Activated CD4-positive, alpha-beta T cell treated with anti-CD3 and anti-CD28 coated beads, Interleukin-2, amount 10 ng/mL, durations not matched to agents 7 days and 5 days (primary cell): ENCODE measurements around the gene NRDE2. TPM values are rescaled to one million over a fixed set of nuclear protein-coding genes. Genes with fewer than 3 reads are reported as not detected.

Experiments
- CTCF ChIA-PET: fragments of 350-600 bp; sonication (Branson Sonifier 250); formaldehyde crosslinking; loops from one replicate; lab custom pipeline; 2021; ENCODE audit warnings: antibody characterized with exemption; lab: Charles Lee
- POLR2A ChIA-PET: fragments of 350-600 bp; sonication (Branson Sonifier 250); formaldehyde crosslinking; loops from one replicate; lab custom pipeline; 2021; ENCODE audit warnings: antibody characterized with exemption; lab: Charles Lee
- DNase-seq: peaks from one replicate; pipeline ENCODE4 v3.0.0-alpha.2; 2020
- H3K27ac Mint-ChIP-seq: one replicate; pipeline ENCODE4 v1.8.0; 2021; ENCODE audit warnings: mild to moderate bottlenecking, moderate library complexity, mixed read lengths
- H3K27me3 Mint-ChIP-seq: one replicate; pipeline ENCODE4 v1.8.0; 2021; ENCODE audit warnings: mixed read lengths
- H3K36me3 Mint-ChIP-seq: one replicate; pipeline ENCODE4 v1.8.0; 2021; ENCODE audit warnings: low read depth, mixed read lengths
- H3K4me1 Mint-ChIP-seq: one replicate; pipeline ENCODE4 v1.8.0; 2021; ENCODE audit warnings: mixed read lengths
- H3K4me3 Mint-ChIP-seq: one replicate; pipeline ENCODE4 v1.8.0; 2021; ENCODE audit warnings: mild to moderate bottlenecking, moderate library complexity, mixed read lengths
- H3K9me3 Mint-ChIP-seq: one replicate; pipeline ENCODE4 v1.8.0; 2021; ENCODE audit warnings: mixed read lengths
- total RNA-seq, 2 experiments: library from RNA; stranded (reverse); gene quantifications; one replicate each; pipeline ENCODE4 v1.2.3, GENCODE V29; 2021

NRDE2 gene
- total RNA-seq, 2 experiments from 2014 or later: 21.2 to 23.2 TPM

GRCh38 chr14:90336401-90336800 lies 4.7 kb upstream of the NRDE2 start:
- Mint-ChIP-seq H3K9me3 (peaks cover 2% of the 10 kb centered on the region), H3K36me3 (peaks cover 3% of the 10 kb centered on the region), H3K4me1 (peaks cover 9% of the 10 kb centered on the region), H3K27ac (no peak overlapping the region), H3K27me3 (peaks cover 36% of the 10 kb centered on the region), H3K4me3 (no peak overlapping the region)
- ChIA-PET POLR2A (no interaction called here), CTCF (no interaction called here)
- no peak for DNase-seq

GRCh38 chr14:90332271-90332584 lies 487 bp upstream of the NRDE2 start:
- peaks cover 10% of the 10 kb centered on the region for H3K36me3 Mint-ChIP-seq
- ChIA-PET POLR2A (no interaction called here), CTCF (no interaction called here)
- peak overlapping the region; percentile 95 for H3K27ac Mint-ChIP-seq
- H3K9me3 Mint-ChIP-seq: peaks cover 2% of the 10 kb centered on the region
- DNase-seq: no peak
- peaks cover 27% of the 10 kb centered on the region for H3K4me1 Mint-ChIP-seq
- H3K27me3 Mint-ChIP-seq: peaks cover 20% of the 10 kb centered on the region
- H3K4me3 Mint-ChIP-seq: peak overlapping the region; percentile 94

GRCh38 chr14:90330203-90331196 lies 1.2 kb downstream of the NRDE2 start:
- Mint-ChIP-seq H3K9me3 (peaks cover 2% of the 10 kb centered on the region), H3K27ac (peak overlapping the region; percentile 95), H3K4me1 (peaks cover 29% of the 10 kb centered on the region), H3K36me3 (peaks cover 10% of the 10 kb centered on the region), H3K4me3 (peak overlapping the region; percentile 94), H3K27me3 (peaks cover 6% of the 10 kb centered on the region)
- ChIA-PET CTCF (interaction anchor here (1.7 kb wide), 1 partner anchor 69 kb away, joined by 6 read pairs; no protein-coding TSS in a partner anchor), POLR2A (no interaction called here)
- DNase-seq: no peak

- Mint-ChIP-seq H3K36me3 (peaks cover 22% of the 10 kb centered on the region), H3K27ac (no peak overlapping the region), H3K4me3 (no peak overlapping the region), H3K9me3 (no peaks in the 10 kb centered on the region), H3K27me3 (no peaks in the 10 kb centered on the region), H3K4me1 (peaks cover 10% of the 10 kb centered on the region)
- ChIA-PET CTCF (interaction anchor here (0.6 kb wide), 1 partner anchor 1466 kb away, joined by 3 read pairs; no protein-coding TSS in a partner anchor), POLR2A (no interaction called here)
- no peak for DNase-seq
These were observed 9.8 kb downstream of the NRDE2 start for GRCh38 chr14:90321891-90322290.

GRCh38 chr14:90319634-90320541 lies 11.9 kb downstream of the NRDE2 start:
- H3K27me3 Mint-ChIP-seq: no peaks in the 10 kb centered on the region
- no peak overlapping the region for H3K27ac Mint-ChIP-seq
- peaks cover 10% of the 10 kb centered on the region for H3K4me1 Mint-ChIP-seq
- CTCF ChIA-PET: interaction anchor here (0.6 to 1.0 kb wide), 2 partner anchors 29 to 143 kb away, joined by 4 read pairs; no protein-coding TSS in a partner anchor
- no peaks in the 10 kb centered on the region for H3K9me3 Mint-ChIP-seq
- no peak for DNase-seq
- H3K36me3 Mint-ChIP-seq: peaks cover 31% of the 10 kb centered on the region
- H3K4me3 Mint-ChIP-seq: no peak overlapping the region
- POLR2A ChIA-PET: no interaction called here

GRCh38 chr14:90319173-90319572 lies 12.6 kb downstream of the NRDE2 start:
- POLR2A ChIA-PET: no interaction called here

GRCh38 chr14:90318016-90318415 lies 13.7 kb downstream of the NRDE2 start:
- peaks cover 10% of the 10 kb centered on the region for H3K4me1 Mint-ChIP-seq
- ChIA-PET CTCF (no interaction called here), POLR2A (no interaction called here)
- no peak overlapping the region for H3K27ac Mint-ChIP-seq
- no peaks in the 10 kb centered on the region for H3K9me3 Mint-ChIP-seq
- H3K4me3 Mint-ChIP-seq: no peak overlapping the region
- H3K27me3 Mint-ChIP-seq: no peaks in the 10 kb centered on the region
- H3K36me3 Mint-ChIP-seq: peaks cover 38% of the 10 kb centered on the region
- DNase-seq: no peak

More at GRCh38 chr14:90319173-90319572, 12.6 kb downstream of the NRDE2 start:
- Mint-ChIP-seq H3K4me1 (peaks cover 10% of the 10 kb centered on the region), H3K9me3 (no peaks in the 10 kb centered on the region), H3K27me3 (no peaks in the 10 kb centered on the region), H3K4me3 (no peak overlapping the region), H3K36me3 (peaks cover 30% of the 10 kb centered on the region), H3K27ac (no peak overlapping the region)
- CTCF ChIA-PET: interaction anchor here (0.6 to 1.0 kb wide), 2 partner anchors 28 to 143 kb away, joined by 4 read pairs; no protein-coding TSS in a partner anchor
- no peak for DNase-seq

- H3K36me3 Mint-ChIP-seq: peaks cover 40% of the 10 kb centered on the region
- no peaks in the 10 kb centered on the region for H3K27me3 Mint-ChIP-seq
- H3K4me1 Mint-ChIP-seq: peaks cover 10% of the 10 kb centered on the region
- ChIA-PET POLR2A (no interaction called here), CTCF (interaction anchor here (1.5 kb wide), 1 partner anchor 9 kb away, joined by 4 read pairs; no protein-coding TSS in a partner anchor)
- H3K9me3 Mint-ChIP-seq: no peaks in the 10 kb centered on the region
- no peak overlapping the region for H3K4me3 Mint-ChIP-seq
- no peak for DNase-seq
- no peak overlapping the region for H3K27ac Mint-ChIP-seq
These were observed 14.5 kb downstream of the NRDE2 start for GRCh38 chr14:90317286-90317685.

- ChIA-PET CTCF (interaction anchor here (1.2 kb wide), 1 partner anchor 8 kb away, joined by 4 read pairs; no protein-coding TSS in a partner anchor), POLR2A (no interaction called here)
- no peak for DNase-seq
- peaks cover 32% of the 10 kb centered on the region for H3K36me3 Mint-ChIP-seq
- H3K9me3 Mint-ChIP-seq: no peaks in the 10 kb centered on the region
- no peaks in the 10 kb centered on the region for H3K4me1 Mint-ChIP-seq
- H3K27me3 Mint-ChIP-seq: no peaks in the 10 kb centered on the region
- no peak overlapping the region for H3K4me3 Mint-ChIP-seq
- H3K27ac Mint-ChIP-seq: no peak overlapping the region
These were observed 23.2 kb downstream of the NRDE2 start for GRCh38 chr14:90308561-90308960.

GRCh38 chr14:90305176-90305601 lies 26.6 kb downstream of the NRDE2 start:
- Mint-ChIP-seq H3K36me3 (peaks cover 28% of the 10 kb centered on the region), H3K4me1 (peaks cover 9% of the 10 kb centered on the region), H3K27me3 (no peaks in the 10 kb centered on the region), H3K9me3 (no peaks in the 10 kb centered on the region), H3K4me3 (no peak overlapping the region), H3K27ac (no peak overlapping the region)
- DNase-seq: no peak
- CTCF ChIA-PET: interaction anchor here (0.5 kb wide), 1 partner anchor 807 kb away, joined by 4 read pairs; no protein-coding TSS in a partner anchor
- POLR2A ChIA-PET: no interaction called here

- no peak overlapping the region for H3K4me3 Mint-ChIP-seq
- no peaks in the 10 kb centered on the region for H3K9me3 Mint-ChIP-seq
- H3K36me3 Mint-ChIP-seq: peaks cover 32% of the 10 kb centered on the region
- H3K27ac Mint-ChIP-seq: no peak overlapping the region
- DNase-seq: no peak
- H3K27me3 Mint-ChIP-seq: no peaks in the 10 kb centered on the region
- CTCF ChIA-PET: no interaction called here
- peaks cover 9% of the 10 kb centered on the region for H3K4me1 Mint-ChIP-seq
- POLR2A ChIA-PET: no interaction called here
These were observed 27.2 kb downstream of the NRDE2 start for GRCh38 chr14:90304502-90304901.

GRCh38 chr14:90303473-90303872 lies 28.3 kb downstream of the NRDE2 start:
- Mint-ChIP-seq H3K4me1 (peaks cover 9% of the 10 kb centered on the region), H3K27me3 (no peaks in the 10 kb centered on the region), H3K9me3 (no peaks in the 10 kb centered on the region), H3K27ac (no peak overlapping the region), H3K36me3 (peaks cover 26% of the 10 kb centered on the region), H3K4me3 (no peak overlapping the region)
- ChIA-PET CTCF (interaction anchor here (1.0 to 2.4 kb wide), 3 partner anchors 10 to 22 kb away, joined by 3 to 7 read pairs (median 3); no protein-coding TSS in a partner anchor), POLR2A (no interaction called here)
- DNase-seq: no peak
